ENCODE measurements around the gene ANKLE2.

ANKLE2 gene

GRCh38 chr12:132675757-132676432 lies 85.7 kb downstream of the ANKLE2 start:
- DNase-seq (ENCODE audit: low read depth) = no peak
- H3K4me3 ChIP-seq (ENCODE audit: low read depth, low read length) = no peak overlapping the region
- no peak for TF ChIP-seq CTCF (IDR thresholded peaks at IDR 0.05; ENCODE audit: control insufficient read depth, extremely low read depth, insufficient read depth)
